ENCODE data around the gene CATSPER1. TPM values are rescaled to one million over a fixed set of nuclear protein-coding genes. Genes with fewer than 3 reads are reported as not detected.
A peak's percentile ranks its signal among the peaks of the same experiment; 100 is the strongest.

The CATSPER1 gene
- total and polyA plus RNA-seq, 2 of the 8 experiments (the other 6 are each of a cell fraction or from before 2014, with no cell fraction given) = not detected

DNA sequence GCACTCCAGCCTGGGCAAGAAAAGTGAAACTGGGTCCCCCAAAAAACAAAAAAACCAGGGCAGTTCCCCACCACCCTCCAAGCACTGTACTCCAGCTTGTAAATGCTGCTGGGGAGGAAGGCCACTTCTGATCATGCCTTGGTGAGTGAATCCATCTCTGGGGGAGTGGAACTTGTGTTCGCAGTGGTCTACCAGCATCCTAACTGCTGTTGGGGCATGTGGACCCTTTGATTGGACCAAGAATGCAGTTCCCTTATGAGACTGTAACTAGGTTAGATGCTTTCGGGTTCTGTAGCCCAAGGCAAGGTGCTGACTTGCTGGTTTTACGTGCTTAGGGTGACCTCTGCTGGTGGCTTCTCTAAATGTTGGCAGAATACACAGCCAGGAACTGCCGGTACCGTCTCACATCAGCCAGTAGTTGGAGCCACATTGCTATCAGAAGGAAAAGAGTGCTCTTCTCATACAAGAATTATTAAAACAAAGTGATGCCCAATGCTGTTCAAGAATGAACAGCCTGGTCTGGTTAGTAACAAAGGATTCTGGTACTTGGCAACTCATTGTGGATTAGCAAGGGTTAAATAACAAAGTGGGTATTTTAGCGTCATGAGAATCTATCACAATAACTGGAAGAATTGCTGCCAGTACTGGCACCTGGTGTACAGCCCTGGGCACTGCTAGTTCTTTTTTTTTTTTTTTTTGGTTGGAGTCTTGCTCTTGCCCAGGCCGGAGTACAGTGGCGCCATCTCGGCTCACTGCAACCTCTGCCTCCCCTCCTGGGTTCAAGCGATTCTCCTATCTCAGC is 37.3 kb downstream of the CATSPER1 start:
- 46% methylated on average over 9 of the region's 10 CpGs; no CpG with 5 or more reads in 1 of the 2 experiments for WGBS, 2 experiments (ENCODE audit: extremely low coverage in 1 of 2, insufficient coverage in 1 of 2, insufficient read length in 1 of 2, insufficient replicate concordance in 2 of 2, low coverage in 1 of 2, low lambda C conversion rate in 2 of 2, missing lambda C conversion rate in 1 of 2)
- Histone ChIP-seq H3K79me2 (ENCODE audit: control insufficient read depth in 1 of 2, insufficient read depth in 2 of 2, low read length in 2 of 2) (no peaks in the 10 kb centered on the region), H4K5ac (ENCODE audit: insufficient read length, low read depth, low read length) (no peak overlapping the region), H4K91ac (replicated peaks; ENCODE audit: insufficient read length, low read length) (no peak overlapping the region), H2AFZ (ENCODE audit: low read length) (no peak overlapping the region), H2BK5ac (ENCODE audit: low read depth, low read length) (no peak overlapping the region), H2BK12ac (ENCODE audit: low read depth, low read length) (no peak overlapping the region), H3K36me3 (ENCODE audit: control insufficient read depth in 2 of 4, insufficient read depth in 4 of 4, low read length in 3 of 4) (no peaks in the 10 kb centered on the region), H3K9me3 (ENCODE audit: insufficient read depth in 2 of 2, low read depth in 1 of 2, low read length in 1 of 2) (no peaks in the 10 kb centered on the region), H3K23me2 (ENCODE audit: low read depth, low read length) (no peaks in the 10 kb centered on the region), H3K27me3 (replicated peaks in 1 of 4; ENCODE audit: control insufficient read depth in 3 of 4, extremely low read depth in 1 of 4, insufficient read depth in 3 of 4, low read length in 3 of 4) (no peaks in the 10 kb centered on the region; a peak in 1 of 7 replicates), H4K8ac (ENCODE audit: extremely low read depth, insufficient read depth, low read length) (no peak overlapping the region), H3K23ac (ENCODE audit: insufficient read length) (no peak overlapping the region), H3K4me2 (ENCODE audit: insufficient read depth in 1 of 2, low read depth in 2 of 2, low read length in 2 of 2) (no peak overlapping the region), H4K20me1 (replicated peaks in 1 of 2; ENCODE audit: control insufficient read depth in 1 of 2, insufficient read depth in 2 of 2, low read length in 2 of 2) (peaks cover 0 to 3% of the 10 kb centered on the region in 2 experiments), H3K9ac (replicated peaks in 1 of 4; ENCODE audit: extremely low read depth in 1 of 4, low read depth in 3 of 4, low read length in 3 of 4) (no peak overlapping the region), H2BK120ac (replicated peaks; ENCODE audit: low read depth, low read length) (no peak overlapping the region), H2BK20ac (ENCODE audit: low read length) (no peak overlapping the region), H3K18ac (ENCODE audit: extremely low read depth, low read length) (no peak overlapping the region), H3K4ac (replicated peaks; ENCODE audit: insufficient read length, low read depth, low read length) (no peak overlapping the region), H3K4me3 (ENCODE audit: extremely low read depth in 1 of 4, insufficient read depth in 2 of 4, low read depth in 3 of 4, low read length in 4 of 4) (no peak overlapping the region), H3K4me1 (replicated peaks in 1 of 4; ENCODE audit: control insufficient read depth in 3 of 4, insufficient read depth in 4 of 4, low read length in 3 of 4) (no peaks in the 10 kb centered on the region), H3K56ac (replicated peaks; ENCODE audit: insufficient read length, low read depth, low read length) (no peak overlapping the region), H3K14ac (ENCODE audit: insufficient read length) (no peak overlapping the region), H3K27ac (ENCODE audit: low read depth, low read length) (no peak overlapping the region), H2AK5ac (ENCODE audit: low read depth, low read length) (no peak overlapping the region), H3K79me1 (ENCODE audit: low read depth, low read length) (no peaks in the 10 kb centered on the region), H2BK15ac (ENCODE audit: low read length) (no peak overlapping the region)
- FAIRE-seq (peak; percentile 99), DNase-seq (ENCODE audit: low read depth in 1 of 2, low spot score in 2 of 2) (peak; percentile 78 to 90)
- TF ChIP-seq, protein P1, sequence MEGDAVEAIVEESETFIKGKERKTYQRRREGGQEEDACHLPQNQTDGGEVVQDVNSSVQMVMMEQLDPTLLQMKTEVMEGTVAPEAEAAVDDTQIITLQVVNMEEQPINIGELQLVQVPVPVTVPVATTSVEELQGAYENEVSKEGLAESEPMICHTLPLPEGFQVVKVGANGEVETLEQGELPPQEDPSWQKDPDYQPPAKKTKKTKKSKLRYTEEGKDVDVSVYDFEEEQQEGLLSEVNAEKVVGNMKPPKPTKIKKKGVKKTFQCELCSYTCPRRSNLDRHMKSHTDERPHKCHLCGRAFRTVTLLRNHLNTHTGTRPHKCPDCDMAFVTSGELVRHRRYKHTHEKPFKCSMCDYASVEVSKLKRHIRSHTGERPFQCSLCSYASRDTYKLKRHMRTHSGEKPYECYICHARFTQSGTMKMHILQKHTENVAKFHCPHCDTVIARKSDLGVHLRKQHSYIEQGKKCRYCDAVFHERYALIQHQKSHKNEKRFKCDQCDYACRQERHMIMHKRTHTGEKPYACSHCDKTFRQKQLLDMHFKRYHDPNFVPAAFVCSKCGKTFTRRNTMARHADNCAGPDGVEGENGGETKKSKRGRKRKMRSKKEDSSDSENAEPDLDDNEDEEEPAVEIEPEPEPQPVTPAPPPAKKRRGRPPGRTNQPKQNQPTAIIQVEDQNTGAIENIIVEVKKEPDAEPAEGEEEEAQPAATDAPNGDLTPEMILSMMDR (IDR thresholded peaks at IDR 0.05; ENCODE audit: control extremely low read depth in 1 of 3, insufficient read depth in 1 of 3, low read depth in 1 of 3, low read length in 3 of 3) = peak; percentile 79 to 99 (median 99)
- peak; percentile 44; the same call in 1 of the 2 replicates for TF ChIP-seq TEAD4 (IDR thresholded peaks at IDR 0.05; ENCODE audit: low read depth, low read length)
- TF ChIP-seq TAF7 (optimal IDR thresholded peaks at IDR 0.05; ENCODE audit: borderline replicate concordance, low read depth, low read length) = peak; percentile 26
- peak; percentile 96 for TF ChIP-seq RAD21 (IDR thresholded peaks at IDR 0.05 in 1 of 2, conservative IDR thresholded peaks at IDR 0.05 in 1 of 2; ENCODE audit: low read depth in 2 of 2, low read length in 2 of 2)
- no peak for TF ChIP-seq POU5F1 (IDR thresholded peaks at IDR 0.05; ENCODE audit: low read depth, low read length)
- TF ChIP-seq SIN3A (conservative IDR thresholded peaks at IDR 0.05 in 1 of 2, IDR thresholded peaks at IDR 0.05 in 1 of 2; ENCODE audit: low read depth in 1 of 2, low read length in 2 of 2) = peak in 1 of 2 experiments; percentile 36; a peak in 2 of 4 replicates
- no peak for TF ChIP-seq SP2 (IDR thresholded peaks at IDR 0.05; ENCODE audit: low read length)
- ChIA-PET POLR2A (ENCODE audit: partially characterized antibody) (interaction anchor here (0.5 to 1.3 kb wide), 5 partner anchors 10 to 269 kb away, joined by 3 read pairs; partner anchors contain the start of gene RNASEH2C), CTCF (ENCODE audit: partially characterized antibody) (interaction anchor here (0.7 to 18.4 kb wide), 40 partner anchors 9 to 446 kb away, joined by 3 to 281 read pairs (median 4); partner anchors contain the start of genes CCDC85B, CTSW, FIBP and KAT5)
